ENCODE data around the gene RPA3.
"Not testable (repeated sequence)": the region's sequence is repeated elsewhere in the genome, so short reads cannot be mapped to it uniquely, and the experiment has no call there.

- TF ChIP-seq CTCF, POLR2A (IDR thresholded peaks at IDR 0.05): not testable (repeated sequence)
Measured at GRCh38 chr7:7656459-7656858, 61.9 kb downstream of the RPA3 start.

Measured in uterus (tissue), 2 donors.